Measurements from ENCODE around the gene SHE.

- TF ChIP-seq CTCF (IDR thresholded peaks at IDR 0.05 in 2 of 3, conservative IDR thresholded peaks at IDR 0.05 in 1 of 3; ENCODE audit: borderline replicate concordance in 1 of 3, insufficient read depth in 1 of 3, low read depth in 2 of 3, low read length in 2 of 3): no peak
- TF ChIP-seq POLR2AphosphoS5 (IDR thresholded peaks at IDR 0.05; ENCODE audit: low read depth, low read length): no peak
- no peak for TF ChIP-seq MAX (IDR thresholded peaks at IDR 0.05)
- TF ChIP-seq RAD21 (IDR thresholded peaks at IDR 0.05; ENCODE audit: low read depth): peak; percentile 20
- no peak for TF ChIP-seq POLR2A (IDR thresholded peaks at IDR 0.05; ENCODE audit: borderline replicate concordance, extremely low read depth, insufficient read depth, insufficient read length)
- TF ChIP-seq YY1 (IDR thresholded peaks at IDR 0.05; ENCODE audit: extremely low read depth, insufficient replicate concordance, low read depth, low read length): no peak
- TF ChIP-seq ELF1 (IDR thresholded peaks at IDR 0.05; ENCODE audit: borderline replicate concordance, low read depth): no peak
- no peak for TF ChIP-seq CEBPB (IDR thresholded peaks at IDR 0.05; ENCODE audit: low read depth)
- no peak for TF ChIP-seq EGR1 (IDR thresholded peaks at IDR 0.05; ENCODE audit: low read depth)
- TF ChIP-seq EZH2 (IDR thresholded peaks at IDR 0.05): no peak
Measured at GRCh38 chr1:154469844-154470560, 32.2 kb downstream of the SHE start.
